Midbrain (tissue), 1 donor: ENCODE results near the gene PALLD.
"Not testable (repeated sequence)": the region's sequence is repeated elsewhere in the genome, so short reads cannot be mapped to it uniquely, and the experiment has no call there.

Experiments used
- DNase-seq: peaks from one replicate; lab custom pipeline; 2025; lab: John Stamatoyannopoulos, UW

The PALLD gene

DNA sequence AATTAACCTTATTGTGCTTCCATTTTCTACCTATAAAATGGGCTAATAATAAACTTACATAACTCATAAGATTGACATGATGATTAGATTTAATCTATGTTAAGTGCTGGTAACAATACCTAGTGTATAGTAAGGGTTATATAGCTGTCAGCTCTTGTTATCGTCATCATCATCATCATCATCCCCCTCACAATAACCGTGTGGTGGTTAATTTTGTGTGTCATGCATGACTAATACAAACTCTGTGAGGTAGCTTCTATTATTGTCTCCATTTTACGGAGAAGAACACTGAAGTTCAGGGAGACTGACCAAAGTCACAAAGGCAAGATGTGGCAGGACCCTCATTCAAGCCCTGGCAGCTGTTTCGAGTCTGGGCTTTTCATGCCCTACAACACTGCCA, 211.3 kb downstream of the PALLD start:
- DNase-seq, result no peak

DNA sequence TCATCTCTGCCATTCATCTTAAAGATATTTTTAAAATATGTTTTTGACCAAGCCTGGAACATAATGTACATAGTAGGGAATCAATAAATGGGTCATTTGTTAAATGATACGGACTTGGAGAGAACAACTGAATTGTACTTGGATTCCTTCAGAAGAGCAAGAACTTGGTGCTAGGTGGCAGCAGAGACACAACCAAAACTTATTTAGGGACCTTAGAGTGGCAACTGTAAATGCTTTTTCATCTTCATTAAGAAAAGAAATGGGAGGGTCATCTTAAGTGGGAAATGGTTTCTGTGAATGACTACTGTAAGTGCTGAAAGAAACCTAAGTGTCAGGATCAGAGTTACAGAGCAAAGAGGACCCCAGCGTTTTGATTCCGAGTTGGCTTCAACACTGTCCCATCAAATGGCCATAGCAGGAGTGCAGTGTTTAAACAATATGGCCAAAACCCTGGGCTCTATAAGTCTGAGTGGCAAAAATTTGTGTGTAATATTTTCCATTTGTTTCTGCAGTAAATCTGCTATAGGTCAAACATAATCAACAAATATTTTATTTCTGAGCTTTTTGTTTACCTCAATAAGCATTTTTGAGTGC, 213.6 kb downstream of the PALLD start:
- DNase-seq, result peak; percentile 25

DNA sequence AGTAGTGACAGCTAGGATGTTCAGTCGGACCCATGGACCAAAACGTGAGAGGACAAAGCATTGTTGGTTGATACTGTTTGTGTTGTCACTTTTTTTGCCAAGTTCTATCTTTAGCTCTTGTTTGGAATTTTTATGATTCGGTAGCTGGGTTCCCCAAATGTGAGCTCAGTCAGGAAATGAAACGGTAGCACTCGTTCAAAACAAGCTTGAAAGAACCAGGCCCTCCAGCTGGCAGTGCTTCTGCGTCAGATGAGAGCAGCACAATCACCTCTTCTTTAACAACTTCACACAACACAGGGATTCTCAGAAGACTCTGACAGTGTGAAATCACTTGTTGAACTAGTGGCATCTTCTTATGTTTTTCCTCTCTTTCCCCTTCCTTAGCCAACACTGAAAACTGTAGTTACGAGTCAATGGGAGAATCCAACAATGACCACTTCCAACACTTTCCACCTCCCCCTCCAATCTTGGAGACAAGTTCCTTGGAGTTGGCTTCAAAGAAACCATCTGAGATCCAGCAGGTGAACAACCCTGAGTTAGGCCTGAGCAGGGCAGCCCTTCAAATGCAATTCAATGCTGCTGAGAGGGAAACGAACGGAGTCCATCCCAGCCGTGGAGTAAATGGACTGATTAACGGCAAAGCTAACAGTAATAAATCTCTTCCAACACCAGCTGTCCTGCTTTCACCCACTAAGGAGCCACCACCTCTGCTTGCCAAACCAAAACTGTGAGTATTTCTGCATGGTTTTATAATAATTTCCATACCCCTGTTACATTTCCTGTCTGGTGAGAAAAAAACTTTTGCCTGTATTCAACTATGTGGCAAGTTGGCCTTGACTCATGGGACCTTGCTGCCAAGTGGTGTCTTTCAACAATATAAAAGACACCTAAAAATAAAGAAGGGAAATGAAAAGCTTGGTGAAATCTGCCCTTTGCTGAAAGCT, 214.6 kb downstream of the PALLD start:
- DNase-seq, result no peak

DNA sequence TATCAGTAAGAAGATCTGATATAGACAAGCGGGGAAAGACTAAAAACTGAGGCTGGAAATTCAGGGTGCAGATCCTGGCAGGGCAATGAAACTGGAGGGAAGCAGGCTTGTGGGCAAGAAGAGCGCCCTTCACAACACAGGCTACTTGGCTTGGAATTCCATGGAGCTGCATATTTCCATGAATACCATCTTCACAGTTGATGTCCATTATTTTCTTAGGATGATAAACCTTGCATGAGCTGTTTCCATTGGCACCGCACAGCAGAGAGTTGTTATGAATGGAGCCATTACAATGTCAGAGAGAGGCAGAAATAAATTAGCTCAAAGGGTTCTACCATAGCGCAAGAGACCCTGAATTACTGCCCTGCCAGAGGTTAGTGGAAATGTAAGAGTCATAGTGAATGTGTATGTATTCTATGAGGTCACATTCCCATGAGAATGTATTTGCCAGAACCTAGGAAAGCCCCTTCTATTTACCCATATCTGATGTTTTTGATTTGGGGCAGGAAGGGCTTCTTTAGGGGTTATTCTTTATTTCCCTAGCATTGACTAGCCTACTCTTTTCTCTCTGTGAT, 215.6 kb downstream of the PALLD start:
- DNase-seq, result no peak

DNA sequence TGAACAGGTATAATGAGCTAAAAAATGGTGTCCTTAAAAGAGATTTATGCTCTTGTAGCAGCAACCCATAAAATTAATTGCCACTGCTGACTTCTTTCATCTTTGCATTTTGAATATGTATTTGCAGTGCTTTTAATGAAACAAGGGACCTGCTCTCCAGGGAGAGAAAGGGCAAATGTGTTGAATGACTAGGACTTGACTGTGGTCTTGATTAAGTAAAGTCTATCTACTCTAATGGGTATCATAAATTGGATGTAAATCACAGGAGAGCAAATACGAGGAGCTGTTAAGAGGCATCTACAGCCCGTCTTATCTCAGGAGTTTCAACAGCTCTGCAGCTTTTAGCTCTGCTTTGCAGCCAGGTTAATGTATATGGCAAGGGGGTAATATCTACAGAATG, 216.4 kb downstream of the PALLD start:
- DNase-seq, result no peak

DNA sequence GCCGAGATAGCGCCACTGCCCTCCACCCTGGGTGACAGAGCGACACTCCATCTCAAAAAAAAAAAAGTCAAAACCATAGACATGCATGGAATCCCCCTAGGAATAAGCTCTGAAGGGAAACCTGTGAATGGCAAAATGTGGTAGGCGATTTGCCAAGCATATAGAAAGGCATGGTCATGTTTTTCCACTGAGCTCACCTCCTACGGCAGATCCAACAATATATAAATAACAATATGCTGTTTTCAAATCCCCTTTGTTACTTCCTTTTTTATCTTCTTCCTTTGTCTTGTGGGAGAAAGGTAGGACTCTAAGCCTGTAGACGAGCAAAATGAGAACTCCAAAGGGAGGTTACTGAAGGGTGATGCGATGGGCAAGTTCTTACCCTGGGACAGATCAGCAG, 219.0 kb downstream of the PALLD start:
- no peak for DNase-seq

DNA sequence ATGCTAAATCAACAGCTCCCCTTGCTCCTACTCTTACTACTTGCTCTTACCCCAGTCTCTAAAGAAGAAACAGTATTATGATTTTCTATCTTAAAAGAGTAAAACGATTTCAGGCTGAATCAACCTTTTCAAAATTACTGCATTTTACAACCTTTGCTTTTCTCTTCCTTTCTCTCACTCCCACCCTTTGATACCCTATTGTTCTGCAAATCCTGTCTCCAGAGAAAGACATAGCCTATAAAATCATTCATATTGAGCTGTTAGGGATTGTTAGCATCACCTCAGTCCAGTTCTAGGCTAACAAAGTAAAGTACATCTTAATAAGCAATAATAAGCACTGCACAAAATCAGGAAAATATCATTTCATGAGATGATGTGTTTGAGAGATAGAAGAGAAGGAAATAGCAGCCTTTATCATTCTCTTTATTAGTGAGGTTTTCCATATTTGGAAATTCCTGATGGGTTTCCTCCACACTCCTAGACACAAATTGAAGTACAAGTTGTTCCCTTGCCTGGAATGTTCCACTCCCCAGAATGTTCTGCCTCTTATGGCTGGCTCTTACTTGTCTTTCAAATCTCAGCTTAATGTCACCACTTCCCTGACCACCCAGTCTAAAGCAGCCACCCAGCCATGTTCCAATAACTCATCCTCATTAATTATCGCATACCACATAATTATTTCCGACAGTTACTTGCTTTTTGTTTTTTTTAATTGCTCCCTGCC, 219.7 kb downstream of the PALLD start:
- no peak for DNase-seq

DNA sequence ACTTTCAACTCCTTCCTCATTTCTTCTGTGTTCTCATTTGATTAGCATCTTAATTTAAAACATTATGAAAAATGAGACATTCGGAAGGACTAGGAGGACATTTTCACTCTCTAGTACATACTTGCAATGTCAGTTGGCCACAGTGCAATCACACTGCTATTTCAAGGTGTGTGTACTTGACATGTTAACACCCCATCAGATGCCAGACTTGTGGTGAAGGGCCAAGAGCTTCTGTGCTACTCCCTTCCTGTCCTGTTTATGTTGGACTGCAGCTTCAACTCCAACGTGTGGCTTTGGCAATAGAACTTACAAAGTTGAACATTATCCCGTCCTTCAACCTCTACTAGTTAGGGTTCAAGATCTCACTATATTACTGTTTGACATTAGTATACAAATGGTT, 221.0 kb downstream of the PALLD start:
- DNase-seq, result no peak

DNA sequence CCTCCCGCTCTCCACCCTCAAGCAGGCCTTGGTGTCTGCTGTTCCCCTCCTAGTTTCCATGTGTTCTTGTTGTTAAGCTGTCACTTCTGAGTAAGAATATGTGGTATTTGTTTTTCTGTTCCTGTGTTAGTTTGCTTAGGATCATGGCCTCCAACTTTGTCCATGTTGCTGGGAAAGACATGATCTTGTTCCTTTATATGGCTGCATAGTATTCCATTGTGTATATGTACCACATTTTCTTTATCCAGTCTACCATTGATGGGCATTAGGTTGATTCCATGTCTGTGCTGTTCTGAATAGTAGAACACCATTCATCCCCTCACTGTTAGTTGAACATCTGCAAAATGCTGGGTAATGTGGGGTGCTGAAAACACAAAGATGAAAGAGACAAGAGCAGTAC, 222.9 kb downstream of the PALLD start:
- no peak for DNase-seq

DNA sequence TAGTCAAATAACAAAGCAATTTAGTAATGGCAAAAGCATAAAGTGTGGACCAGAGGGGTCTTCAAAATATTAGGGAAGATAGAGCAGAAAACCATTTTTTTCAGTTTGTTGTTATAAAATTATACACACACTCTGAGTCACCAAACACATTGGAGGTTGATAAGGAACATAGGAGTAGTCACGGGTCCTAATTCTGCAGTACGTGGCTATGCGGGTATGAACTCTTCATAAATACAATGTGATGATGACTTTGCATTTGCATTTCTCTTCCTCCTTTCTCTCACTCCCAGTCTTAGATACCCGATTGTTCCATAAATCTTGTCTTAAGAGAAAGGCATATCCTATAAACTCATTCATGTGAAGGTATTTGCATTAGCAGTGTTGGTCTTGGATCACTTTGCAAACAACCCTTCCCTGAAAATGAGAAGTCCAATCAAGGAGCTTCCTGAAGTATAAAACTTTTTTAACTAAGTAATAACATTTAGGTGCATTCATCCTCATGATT, 223.6 kb downstream of the PALLD start:
- DNase-seq, result no peak

DNA sequence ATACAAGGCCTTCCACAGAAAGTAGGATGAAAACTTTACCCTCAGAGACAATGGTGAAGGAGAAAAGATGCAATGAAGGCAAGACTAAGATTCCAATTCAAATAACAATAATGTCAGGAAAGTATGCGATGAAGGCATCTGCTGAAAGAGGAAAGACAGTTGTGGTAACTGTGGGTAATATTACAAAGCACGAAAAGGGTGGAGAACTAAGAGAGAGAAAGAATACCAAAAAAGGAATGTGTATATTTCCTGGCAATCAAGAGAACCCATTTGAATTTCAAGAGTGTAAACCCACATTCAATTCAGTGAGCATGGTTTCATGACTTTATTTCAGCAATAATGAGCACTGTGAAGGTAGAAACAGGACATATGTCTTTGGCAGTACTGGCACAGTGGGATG, 225.5 kb downstream of the PALLD start:
- DNase-seq, result no peak

DNA sequence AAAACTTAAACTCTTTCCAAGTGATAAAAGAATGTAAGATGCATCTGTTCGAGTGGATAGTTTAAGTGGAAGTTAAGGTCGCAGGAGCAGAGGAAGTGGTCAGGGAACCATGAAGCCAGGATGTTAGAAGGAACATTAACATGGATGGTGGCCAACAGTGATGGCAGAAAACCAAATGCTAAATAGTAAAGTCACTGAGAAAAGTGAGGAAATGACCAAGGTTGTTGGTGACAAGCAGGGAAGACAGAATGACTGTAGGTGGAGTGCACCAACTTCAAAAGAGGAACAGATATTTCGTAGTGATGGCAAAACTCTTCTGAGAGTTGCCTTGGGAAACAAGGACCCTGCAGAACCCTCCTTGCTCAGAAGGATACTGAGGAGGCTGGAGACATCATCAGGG, 226.2 kb downstream of the PALLD start:
- DNase-seq, result no peak

DNA sequence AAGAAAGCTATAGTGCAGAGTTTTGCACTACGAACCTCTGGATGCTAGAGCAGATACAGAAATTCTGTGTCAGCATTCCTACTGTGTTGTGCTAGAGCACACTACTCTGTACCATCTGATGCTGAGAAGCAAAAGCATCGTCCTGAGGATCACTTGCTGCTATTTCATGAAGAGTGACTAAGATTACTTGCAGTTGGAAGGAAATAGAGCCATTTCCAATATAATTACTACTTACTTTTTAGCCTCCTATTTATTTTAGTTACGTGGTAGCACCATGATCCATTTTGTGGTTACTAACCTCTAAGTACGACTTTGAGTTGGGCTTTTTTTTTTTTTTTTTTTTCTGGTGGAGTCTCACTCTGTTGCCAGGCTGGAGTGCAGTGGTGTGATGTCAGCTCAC, 226.7 kb downstream of the PALLD start:
- DNase-seq, result no peak

DNA sequence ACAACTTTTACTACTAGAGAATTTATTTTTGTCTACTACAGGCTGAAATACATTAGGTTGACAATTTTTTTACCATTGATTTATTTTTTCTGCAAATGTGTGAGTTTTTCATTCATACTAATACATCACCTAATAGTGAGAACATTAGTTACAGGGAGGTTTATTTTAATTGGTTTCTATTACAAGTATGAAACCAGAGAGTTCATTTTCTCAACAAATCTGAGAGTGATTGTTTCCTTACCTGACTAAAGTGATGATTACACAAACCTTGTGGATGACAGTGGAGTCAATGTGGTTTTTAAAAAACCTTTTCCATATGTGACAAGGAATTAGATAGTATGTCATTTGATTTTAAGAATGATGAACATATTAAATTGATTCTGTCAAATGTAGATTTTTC, 227.4 kb downstream of the PALLD start:
- DNase-seq, result no peak

DNA sequence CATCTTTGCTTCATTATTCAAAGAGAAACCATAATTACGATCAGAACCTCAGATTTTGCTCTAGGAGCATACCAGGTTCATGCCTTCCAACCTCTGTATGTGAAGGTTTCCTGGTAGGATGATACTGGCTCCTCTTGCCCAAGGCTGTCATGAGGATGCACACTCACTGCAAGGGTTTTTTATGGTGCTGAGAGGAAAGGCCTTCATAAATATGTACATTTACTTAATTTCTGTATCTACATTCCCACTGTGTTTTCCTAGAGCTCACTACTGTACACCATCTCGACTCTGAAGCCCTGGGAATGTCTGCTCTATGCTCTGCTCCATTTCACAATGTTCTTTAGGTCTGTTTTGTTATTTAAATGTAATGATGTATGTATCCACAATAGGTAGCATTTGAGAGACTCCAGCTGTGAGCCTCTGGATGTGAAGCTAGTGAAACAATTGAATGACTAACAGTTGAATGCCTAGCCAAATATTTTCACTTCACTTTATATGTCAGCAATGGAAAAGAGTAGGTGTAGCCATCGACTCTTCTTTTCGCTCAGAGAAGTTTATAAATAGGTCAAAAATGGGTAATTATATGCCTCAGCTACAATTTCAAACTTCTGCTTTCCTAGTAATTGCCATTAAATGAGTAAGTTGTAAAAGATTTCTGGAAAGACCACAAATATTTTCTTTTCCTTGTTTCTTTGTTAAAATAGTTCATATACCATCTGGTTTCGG, 228.0 kb downstream of the PALLD start:
- DNase-seq, result no peak

DNA sequence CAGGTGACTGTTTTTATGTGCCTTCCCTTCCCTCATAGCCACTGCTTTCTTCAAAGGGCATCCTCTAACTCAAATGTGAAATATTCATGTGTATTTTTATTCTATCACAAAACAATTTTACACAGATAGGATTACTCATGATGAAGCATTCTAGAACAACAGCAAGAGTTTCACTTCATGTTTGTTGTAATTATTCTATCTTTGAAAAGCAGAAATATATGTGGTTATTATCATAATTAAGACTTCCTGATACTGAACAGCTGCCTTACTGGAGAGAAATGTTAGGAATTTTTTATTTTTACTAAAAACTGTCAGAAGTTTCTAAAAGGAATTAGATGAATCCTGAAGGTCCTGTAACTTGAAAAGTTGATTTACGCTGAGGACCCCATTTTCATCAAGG, 229.1 kb downstream of the PALLD start:
- no peak for DNase-seq

DNA sequence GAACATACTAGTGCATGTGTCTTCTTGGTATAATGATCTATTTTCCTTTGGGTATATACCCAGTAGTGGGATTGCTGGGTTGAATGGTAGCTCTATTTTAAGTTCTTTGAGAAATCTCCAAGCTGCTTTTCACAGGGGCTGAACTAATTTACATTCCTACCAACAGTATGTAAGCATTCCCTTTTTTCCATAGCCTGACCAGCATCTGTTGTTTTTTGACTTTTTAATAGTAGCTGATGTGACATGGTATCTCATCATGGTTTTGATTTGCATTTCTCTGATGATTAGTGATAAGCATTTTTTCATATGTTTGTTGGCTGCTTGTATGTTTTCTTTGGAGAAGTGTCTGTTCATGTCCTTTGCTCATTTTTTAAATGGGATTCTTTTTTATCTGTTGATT, 230.3 kb downstream of the PALLD start:
- not testable (repeated sequence) for DNase-seq

DNA sequence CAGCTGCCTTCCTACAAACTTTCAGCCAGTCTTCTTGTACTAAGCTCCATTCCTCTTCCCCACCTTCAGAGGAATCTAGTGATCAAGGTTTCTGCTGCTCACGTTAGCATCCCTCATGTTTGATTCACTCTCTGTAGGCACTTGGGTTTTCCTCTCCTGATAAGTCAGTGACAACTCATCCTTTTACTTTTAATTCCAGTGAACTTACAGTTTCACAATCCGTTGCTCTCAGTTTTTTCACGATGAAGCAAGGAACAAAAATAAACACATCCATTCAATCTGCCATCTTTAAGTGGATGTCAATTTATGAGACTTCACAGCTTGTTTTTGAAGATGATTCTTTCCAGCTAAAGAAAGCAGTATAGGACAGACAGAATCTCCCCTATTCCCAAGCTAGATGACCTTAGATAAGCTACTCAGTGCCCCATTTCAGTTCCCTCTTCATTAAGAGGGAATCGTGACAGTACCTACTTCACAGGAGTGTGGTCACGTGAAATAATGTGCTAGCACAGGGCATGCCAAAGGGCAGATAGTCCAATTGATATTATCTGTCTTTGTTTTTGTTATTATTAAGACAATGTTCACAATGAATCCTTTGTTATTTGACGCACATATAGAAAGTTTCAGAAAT, 234.3 kb downstream of the PALLD start:
- no peak for DNase-seq

DNA sequence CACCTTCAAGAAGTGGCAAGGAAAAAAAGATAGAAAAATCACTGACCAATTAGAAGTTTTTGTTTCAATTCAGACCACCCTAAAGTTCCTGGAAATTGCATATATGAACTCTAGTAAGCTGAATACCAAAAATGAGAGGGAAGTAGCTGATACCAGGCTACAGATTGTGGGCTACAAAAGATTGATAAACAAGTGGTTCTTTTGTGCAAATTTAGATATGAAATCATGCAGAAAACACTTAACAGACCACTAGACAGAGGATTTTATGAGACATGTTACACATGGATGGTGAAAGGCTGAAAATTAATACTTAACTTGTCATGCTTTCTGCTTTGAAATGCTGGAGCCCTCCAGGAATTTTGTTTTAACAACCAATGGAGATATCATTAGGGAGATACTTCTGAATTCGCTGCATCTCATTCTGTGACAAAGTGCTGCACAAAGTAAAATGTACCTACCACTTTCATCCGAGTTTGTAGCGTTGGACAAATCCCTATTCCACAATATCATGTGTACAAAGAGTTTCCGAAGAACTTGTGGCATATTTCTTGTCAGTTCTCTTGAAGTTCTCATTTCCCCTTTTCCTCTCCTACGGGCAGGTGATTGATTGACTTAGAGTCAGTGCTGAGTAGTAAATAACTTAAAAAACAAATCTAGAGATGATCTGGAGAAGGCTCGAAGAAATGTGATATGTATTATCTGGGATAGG, 235.0 kb downstream of the PALLD start:
- DNase-seq, result no peak

DNA sequence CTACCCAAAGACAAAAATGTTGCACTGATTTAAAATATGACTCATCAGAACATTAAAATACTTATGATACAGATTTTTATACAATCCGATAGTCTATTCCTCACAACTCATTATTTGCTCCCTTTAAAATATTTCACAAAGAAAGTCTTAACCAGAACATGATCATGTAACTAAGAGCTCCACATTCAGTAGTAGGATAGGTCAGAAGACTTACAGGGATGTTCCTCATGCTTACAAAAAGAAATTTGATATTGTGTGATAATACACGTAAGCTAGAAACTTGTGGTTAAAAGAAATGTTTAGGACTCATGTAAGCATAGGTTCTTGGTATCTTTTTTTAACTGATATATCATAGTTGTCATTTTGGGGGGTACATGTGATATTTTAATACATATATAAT, 235.9 kb downstream of the PALLD start:
- DNase-seq, result no peak
